ENCODE data around the gene SRSF12. TPM values are rescaled to one million over a fixed set of nuclear protein-coding genes. Genes with fewer than 3 reads are reported as not detected.
"Not testable (repeated sequence)": the region's sequence is repeated elsewhere in the genome, so short reads cannot be mapped to it uniquely, and the experiment has no call there.

SRSF12 gene
- total and polyA plus RNA-seq, 5 experiments from 2014 or later: 0.05 to 0.20 TPM; not detected in 3

DNA sequence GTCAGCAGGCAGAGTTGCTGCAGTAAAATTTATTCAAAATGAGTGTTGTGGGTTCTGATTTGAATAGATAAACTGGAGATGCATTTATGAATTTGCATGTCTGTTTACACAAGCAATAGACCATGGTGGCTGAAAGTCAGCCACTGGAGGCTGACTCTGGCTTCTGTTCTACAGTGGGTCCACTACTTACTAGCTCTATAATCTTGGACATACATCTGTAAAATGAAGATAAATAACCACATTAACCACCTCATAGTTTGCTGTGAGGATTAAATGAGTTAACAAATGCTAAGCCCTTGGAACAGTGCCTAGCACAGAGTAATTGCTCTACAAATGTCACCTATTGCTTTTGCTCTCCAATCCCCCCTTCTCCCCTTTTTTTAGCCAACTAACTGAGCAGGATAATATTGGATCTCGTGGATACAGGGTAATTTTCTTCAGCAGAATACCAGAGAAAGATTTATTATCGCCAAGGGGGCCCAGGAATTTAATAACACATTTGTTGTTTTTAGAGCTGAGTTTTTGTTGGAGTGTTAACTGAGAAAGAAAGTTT lies 26.6 kb upstream of the SRSF12 start:
- peak overlapping the region in 7 of 10 donors; percentile 3 to 69 (median 42) for H3K4me3 Mint-ChIP-seq
- H3K27me3 Mint-ChIP-seq: no peaks in the 10 kb centered on the region
- peaks cover under 1 to 6% (median 2%) of the 10 kb centered on the region in 3 donors for H3K36me3 Mint-ChIP-seq
- POLR2A ChIA-PET: interaction anchor here (1.1 to 4.6 kb wide), 4 partner anchors 19 to 64 kb away, joined by 6 to 105 read pairs (median 10); partner anchors contain the start of gene PNRC1
- DNase-seq (no peak), ATAC-seq (no peak)
- H3K4me1 Mint-ChIP-seq: peaks cover 17 to 36% (median 25%) of the 10 kb centered on the region in 4 donors
- H3K9me3 Mint-ChIP-seq: no peaks in the 10 kb centered on the region
- H3K27ac Mint-ChIP-seq: peak overlapping the region in 3 of 10 donors; percentile 48 to 95 (median 64)

DNA sequence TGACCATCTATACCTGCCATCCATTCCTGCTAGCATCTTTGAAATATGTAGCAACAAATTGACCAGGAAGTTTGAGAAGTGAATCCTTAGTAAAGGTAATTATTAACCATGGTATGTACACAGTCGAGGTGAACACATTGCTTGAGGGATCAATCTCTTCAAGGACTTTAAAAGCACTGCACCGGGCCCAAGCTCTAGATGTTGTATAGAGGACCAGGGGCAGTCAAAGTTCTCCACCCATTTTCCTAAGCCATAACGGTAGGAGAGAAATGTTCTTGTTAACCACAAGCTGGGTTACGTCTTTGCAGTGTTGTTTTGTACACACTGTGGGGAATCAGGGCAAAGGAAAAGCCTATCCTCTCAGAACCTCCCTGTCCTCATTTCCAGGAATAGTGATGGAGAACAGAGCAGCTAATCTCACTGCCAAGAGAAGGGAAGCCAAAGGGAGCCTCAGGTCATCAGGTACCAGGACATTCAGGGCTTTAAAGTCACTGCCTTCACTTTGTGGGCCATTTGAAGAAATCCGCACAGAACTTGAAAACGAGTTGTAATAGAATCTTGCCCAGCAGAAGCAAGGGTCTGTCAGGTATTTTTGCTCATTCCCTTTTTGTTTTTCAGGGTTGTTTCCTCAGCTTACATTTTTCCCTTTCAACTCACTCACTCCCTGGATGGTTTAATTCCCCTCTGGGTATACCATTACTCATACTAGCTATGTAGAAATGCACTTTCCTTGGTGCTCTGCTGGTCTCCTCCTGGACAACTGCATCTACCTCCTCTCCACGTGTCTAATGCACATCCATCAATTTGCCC lies 22.7 kb upstream of the SRSF12 start:
- no peak for DNase-seq
- no peak for ATAC-seq
- no peaks in the 10 kb centered on the region for H3K36me3 Mint-ChIP-seq
- peaks cover 0 to 11% (median 5%) of the 10 kb centered on the region in 4 donors for H3K4me1 Mint-ChIP-seq
- POLR2A ChIA-PET: no interaction called here
- peak overlapping the region in 1 of 10 donors; percentile 20 for H3K4me3 Mint-ChIP-seq
- no peaks in the 10 kb centered on the region for H3K9me3 Mint-ChIP-seq
- H3K27me3 Mint-ChIP-seq: no peaks in the 10 kb centered on the region
- no peak overlapping the region for H3K27ac Mint-ChIP-seq

DNA sequence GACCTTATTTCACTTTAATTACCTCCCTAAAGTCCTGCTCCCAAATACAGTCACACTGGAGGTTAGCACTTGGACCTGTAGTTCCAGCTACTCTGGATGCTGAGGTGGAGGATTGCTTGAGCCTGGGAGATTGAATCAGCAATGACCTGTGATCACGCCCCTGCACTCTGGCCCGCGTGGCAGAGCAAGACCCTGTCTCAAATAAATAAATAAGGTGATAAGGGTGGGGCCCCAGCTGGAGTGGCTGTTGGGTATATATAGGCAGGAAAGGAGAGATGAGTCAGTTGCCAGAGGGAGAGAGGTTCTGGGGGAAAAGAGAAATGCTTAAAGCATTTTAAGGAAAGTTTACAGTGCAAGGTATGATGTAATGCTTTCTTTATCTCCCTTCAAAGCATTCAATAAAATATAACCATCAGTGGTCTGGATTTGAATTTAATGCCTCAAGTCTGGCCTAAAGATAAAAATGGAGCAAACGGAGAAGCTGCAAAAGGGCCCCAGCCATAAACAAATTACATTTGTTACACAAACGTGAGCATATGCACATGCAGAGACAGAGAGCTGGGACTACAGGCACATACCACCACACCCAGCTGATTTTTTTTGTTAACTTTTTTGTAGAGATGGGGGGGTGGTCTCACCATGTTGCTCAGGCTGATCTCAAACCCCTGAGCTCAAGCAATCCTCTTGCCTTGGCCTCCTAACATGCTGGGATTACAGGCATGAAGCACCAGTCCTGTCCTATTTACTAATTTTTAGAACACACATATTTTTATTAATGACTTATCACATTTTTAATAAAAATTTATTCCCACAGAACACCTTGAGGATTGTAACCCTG lies 21.9 kb upstream of the SRSF12 start:
- DNase-seq (no peak), ATAC-seq (no peak)
- no peaks in the 10 kb centered on the region for H3K9me3 Mint-ChIP-seq
- H3K27ac Mint-ChIP-seq: no peak overlapping the region
- no peaks in the 10 kb centered on the region for H3K36me3 Mint-ChIP-seq
- POLR2A ChIA-PET: no interaction called here
- H3K27me3 Mint-ChIP-seq: no peaks in the 10 kb centered on the region
- no peak overlapping the region for H3K4me3 Mint-ChIP-seq
- peaks cover 0 to 4% (median 3%) of the 10 kb centered on the region in 4 donors for H3K4me1 Mint-ChIP-seq

DNA sequence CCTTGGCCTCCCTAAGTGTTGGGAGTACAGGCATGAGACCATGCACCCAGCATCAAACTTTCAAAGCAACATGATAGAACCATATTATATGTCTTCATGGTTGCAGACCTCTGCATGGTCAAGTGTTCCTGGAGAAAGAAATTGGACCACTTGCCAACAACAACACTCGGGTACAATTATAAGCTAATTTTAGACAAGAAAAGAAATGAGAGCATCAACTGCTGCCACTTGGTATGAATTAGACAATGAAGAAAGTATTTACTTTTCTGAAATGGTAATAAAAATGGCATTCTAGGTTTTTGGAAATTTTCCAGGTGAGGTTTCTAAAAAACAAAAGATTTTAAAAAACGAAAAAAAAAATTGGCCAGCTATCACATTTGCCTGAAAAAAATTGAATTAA lies 20.3 kb upstream of the SRSF12 start:
- ATAC-seq: no peak
- POLR2A ChIA-PET: interaction anchor here (0.7 kb wide), 1 partner anchor 345 kb away, joined by 3 read pairs; no protein-coding TSS in a partner anchor

DNA sequence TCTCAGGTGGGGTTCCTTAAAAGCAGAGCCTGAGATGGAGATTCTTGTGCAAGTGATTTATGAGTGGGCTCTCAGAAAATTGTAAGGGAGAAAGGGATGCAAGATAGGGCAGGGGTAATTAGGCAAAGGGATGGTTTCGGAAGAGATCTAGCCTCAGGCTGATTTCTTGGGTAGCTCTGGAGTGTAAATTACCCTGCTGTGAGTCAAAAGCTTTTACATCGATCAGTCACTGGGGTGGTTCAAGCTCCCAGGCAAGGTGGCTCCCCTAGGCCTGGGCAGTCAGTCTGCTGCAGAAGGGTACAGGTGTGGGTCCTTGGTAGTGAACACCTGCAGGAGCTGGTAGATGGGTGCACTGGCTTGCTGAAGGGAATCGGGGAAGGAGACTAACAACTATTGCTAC lies 16.9 kb upstream of the SRSF12 start:
- Mint-ChIP-seq H3K36me3 (no peaks in the 10 kb centered on the region), H3K9me3 (no peaks in the 10 kb centered on the region), H3K4me1 (no peaks in the 10 kb centered on the region), H3K27me3 (no peaks in the 10 kb centered on the region), H3K27ac (no peak overlapping the region), H3K4me3 (no peak overlapping the region)
- POLR2A ChIA-PET: no interaction called here
- DNase-seq (no peak), ATAC-seq (no peak)

More for the DNA sequence above, 20.3 kb upstream of the SRSF12 start:
- Mint-ChIP-seq H3K9me3 (no peaks in the 10 kb centered on the region), H3K36me3 (no peaks in the 10 kb centered on the region), H3K4me3 (no peak overlapping the region), H3K4me1 (peaks cover 0 to 2% (median 0%) of the 10 kb centered on the region in 4 donors), H3K27me3 (no peaks in the 10 kb centered on the region), H3K27ac (no peak overlapping the region)
- DNase-seq: no peak

DNA sequence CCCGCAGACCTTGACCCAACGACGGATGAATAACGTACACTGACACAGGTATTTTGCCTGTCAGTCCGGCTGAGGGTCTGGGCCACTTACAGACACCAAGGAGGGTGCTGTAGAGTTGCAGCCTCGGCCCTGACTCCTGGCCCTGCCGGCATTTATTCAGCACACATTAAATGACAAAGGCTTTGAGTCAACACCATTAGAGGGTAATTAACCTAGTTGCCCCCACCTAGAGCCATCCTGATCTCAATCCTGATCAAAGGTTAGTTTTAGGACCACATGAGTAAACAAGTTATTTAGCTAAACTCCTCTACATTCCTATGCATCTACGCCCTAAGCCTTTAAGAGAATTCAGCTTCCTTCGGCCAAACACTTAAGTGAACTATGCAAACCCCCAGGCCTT lies 16.1 kb upstream of the SRSF12 start:
- Mint-ChIP-seq H3K9me3 (no peaks in the 10 kb centered on the region), H3K4me1 (no peaks in the 10 kb centered on the region), H3K36me3 (no peaks in the 10 kb centered on the region), H3K27ac (no peak overlapping the region), H3K27me3 (no peaks in the 10 kb centered on the region), H3K4me3 (no peak overlapping the region)
- POLR2A ChIA-PET: no interaction called here
- no peak for DNase-seq
- ATAC-seq: no peak

DNA sequence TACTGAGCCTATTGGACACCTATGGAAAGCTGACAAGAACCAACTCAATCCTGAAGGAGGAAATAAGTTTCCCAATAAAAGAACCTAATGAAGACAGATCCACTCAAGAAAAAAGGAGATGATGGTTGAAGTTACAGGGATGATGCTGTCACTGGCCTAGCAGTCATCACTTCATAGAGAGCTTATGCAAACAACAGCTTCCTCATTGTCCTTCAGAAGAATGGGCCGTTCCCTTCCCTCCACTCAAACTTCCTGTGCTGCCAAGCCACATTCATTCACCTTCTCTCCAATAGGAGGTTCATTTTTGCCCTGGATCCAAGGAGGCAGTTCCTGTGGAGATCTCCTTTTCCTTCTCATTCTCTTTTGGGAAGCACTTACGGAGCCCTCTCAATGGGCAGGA lies 14.2 kb upstream of the SRSF12 start:
- POLR2A ChIA-PET: no interaction called here
- no peaks in the 10 kb centered on the region for H3K27me3 Mint-ChIP-seq
- H3K4me1 Mint-ChIP-seq: no peaks in the 10 kb centered on the region
- H3K36me3 Mint-ChIP-seq: peaks cover 0 to 6% (median 6%) of the 10 kb centered on the region in 3 donors
- DNase-seq (no peak), ATAC-seq (no peak)
- H3K4me3 Mint-ChIP-seq: no peak overlapping the region
- H3K9me3 Mint-ChIP-seq: peaks cover 0 to 12% (median 5%) of the 10 kb centered on the region in 9 donors
- no peak overlapping the region for H3K27ac Mint-ChIP-seq

DNA sequence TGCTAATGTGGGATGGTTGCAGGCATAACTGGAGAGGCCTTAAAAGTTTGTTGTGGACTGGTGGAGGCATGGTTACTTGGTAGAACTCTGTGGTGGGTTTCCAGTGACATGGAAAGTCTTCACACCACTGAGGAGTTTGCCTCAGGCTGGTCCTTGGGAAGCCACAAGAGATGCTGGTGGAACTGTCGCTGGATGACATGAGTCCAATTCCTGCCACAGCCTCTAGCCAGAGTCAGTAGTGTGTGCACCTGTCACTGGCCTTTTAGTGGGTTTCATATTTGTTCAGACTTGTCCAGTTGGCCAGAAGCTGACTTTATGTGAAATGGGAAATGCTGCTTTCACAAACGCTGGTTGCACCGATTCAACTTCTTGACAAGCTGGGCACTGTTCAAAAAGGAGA lies 13.7 kb upstream of the SRSF12 start:
- H3K27ac Mint-ChIP-seq: no peak overlapping the region
- H3K4me3 Mint-ChIP-seq: no peak overlapping the region
- POLR2A ChIA-PET: no interaction called here
- H3K36me3 Mint-ChIP-seq: peaks cover 0 to 6% (median 6%) of the 10 kb centered on the region in 3 donors
- H3K27me3 Mint-ChIP-seq: no peaks in the 10 kb centered on the region
- no peaks in the 10 kb centered on the region for H3K4me1 Mint-ChIP-seq
- ATAC-seq (no peak), DNase-seq (no peak)
- H3K9me3 Mint-ChIP-seq: peaks cover 0 to 14% (median 5%) of the 10 kb centered on the region in 9 donors

DNA sequence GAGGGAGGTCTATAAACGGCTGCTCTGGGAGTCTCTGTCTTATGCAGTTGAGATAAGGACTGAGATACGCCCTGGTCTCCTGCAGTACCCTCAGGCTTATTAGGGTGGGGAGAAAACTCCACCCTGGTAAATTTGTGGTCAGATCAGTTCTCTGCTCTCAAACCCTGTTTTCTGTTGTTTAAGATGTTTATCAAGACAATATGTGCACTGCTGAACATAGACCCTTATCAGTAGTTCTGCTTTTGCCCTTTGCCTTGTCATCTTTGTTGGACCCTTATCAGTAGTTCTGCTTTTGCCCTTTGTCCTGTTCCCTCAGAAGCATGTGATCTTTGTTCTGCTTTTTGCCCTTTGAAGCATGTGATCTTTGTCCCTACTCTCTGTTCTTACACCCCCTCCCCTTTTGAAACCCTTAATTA lies 10.4 kb upstream of the SRSF12 start:
- POLR2A ChIA-PET, H3K27me3 Mint-ChIP-seq: not testable (repeated sequence)

DNA sequence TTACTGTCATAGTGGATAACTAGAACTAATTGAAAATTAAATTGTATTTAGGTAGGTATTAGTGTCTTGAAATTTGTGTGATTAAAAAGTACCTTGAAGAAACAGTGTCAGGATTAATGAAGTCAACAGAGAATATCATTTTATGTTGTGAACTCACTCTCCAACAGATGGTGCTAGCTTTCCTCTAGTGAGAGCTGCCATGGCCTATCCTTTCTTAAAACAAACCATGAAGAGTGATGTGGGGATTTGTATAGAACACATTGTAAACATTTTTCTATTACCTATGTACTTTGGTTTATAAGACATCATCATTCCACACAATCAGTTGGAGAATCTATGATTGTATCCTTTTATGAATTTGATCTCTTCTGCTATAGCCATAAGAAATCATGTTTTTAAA lies 4.8 kb upstream of the SRSF12 start:
- Mint-ChIP-seq H3K36me3 (peaks cover 0 to 2% (median 0%) of the 10 kb centered on the region in 3 donors), H3K27me3 (no peaks in the 10 kb centered on the region), H3K9me3 (peaks cover 0 to 6% (median 0%) of the 10 kb centered on the region in 9 donors), H3K27ac (no peak overlapping the region), H3K4me3 (no peak overlapping the region), H3K4me1 (peaks cover 0 to 6% (median 4%) of the 10 kb centered on the region in 4 donors)
- ATAC-seq (peak in 1 of 2 donors; percentile 69), DNase-seq (peak in 3 of 10 donors; percentile 12 to 37 (median 27))
- POLR2A ChIA-PET: no interaction called here

More for the DNA sequence above, 10.4 kb upstream of the SRSF12 start:
- ATAC-seq, H3K4me3 Mint-ChIP-seq, H3K4me1 Mint-ChIP-seq, DNase-seq, H3K36me3 Mint-ChIP-seq, H3K27ac Mint-ChIP-seq: not testable (repeated sequence)
- peaks cover 0 to 14% (median 5%) of the 10 kb centered on the region in 9 donors for H3K9me3 Mint-ChIP-seq

DNA sequence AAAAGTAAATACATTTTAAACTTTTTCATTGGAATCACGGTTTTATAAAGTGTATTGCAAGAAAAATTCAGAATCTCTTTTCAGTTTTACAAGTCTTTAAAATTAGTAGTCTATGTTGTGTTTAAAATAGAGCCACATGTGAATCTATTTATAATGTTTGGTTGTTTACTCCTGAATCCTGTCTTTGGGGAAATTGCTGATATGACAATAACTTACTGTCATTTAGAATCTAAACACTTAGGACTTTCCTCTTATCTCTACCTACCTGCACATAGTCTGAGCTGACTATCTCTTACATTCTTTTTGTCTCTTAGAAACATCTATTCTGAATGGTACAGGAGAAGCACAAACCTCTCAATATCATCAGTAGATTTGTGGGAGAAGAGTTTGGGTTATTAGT lies 4.1 kb upstream of the SRSF12 start:
- Mint-ChIP-seq H3K4me1 (peaks cover 5 to 9% (median 7%) of the 10 kb centered on the region in 4 donors), H3K36me3 (peaks cover 0 to 2% (median 0%) of the 10 kb centered on the region in 3 donors), H3K4me3 (no peak overlapping the region), H3K27me3 (peaks cover 0 to 2% (median 0%) of the 10 kb centered on the region in 5 donors), H3K27ac (no peak overlapping the region), H3K9me3 (peaks cover 0 to 2% (median 0%) of the 10 kb centered on the region in 9 donors)
- DNase-seq (no peak), ATAC-seq (no peak)
- POLR2A ChIA-PET: no interaction called here

DNA sequence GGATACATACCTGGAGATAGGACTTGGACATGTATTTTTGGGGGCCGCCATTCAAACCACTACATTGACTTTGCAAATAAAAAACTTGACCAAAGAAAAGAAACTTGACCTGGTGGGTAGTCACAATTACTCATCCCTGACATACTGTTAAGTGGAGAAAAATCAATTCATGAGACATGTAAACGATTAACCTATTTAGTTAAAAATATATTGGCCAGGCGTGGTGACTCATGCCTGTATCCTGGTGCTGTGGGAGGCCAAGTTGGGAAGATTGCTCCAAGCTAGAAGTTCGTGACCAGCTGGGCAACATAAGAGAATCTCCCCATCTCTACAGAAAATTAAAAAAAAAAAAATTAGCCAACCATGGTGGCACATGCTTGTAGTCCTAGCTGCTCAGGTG lies 2.5 kb upstream of the SRSF12 start:
- H3K4me3 Mint-ChIP-seq: no peak overlapping the region
- peaks cover 0 to 2% (median 0%) of the 10 kb centered on the region in 3 donors for H3K36me3 Mint-ChIP-seq
- DNase-seq (no peak), ATAC-seq (no peak)
- no peak overlapping the region for H3K27ac Mint-ChIP-seq
- peaks cover 8 to 11% (median 10%) of the 10 kb centered on the region in 4 donors for H3K4me1 Mint-ChIP-seq
- POLR2A ChIA-PET: no interaction called here
- H3K9me3 Mint-ChIP-seq: no peaks in the 10 kb centered on the region
- H3K27me3 Mint-ChIP-seq: peaks cover 0 to 8% (median 0%) of the 10 kb centered on the region in 5 donors
